Gastrocnemius medialis (tissue), 4 donors: ENCODE results near the gene COL11A2.

Experiments
- CTCF ChIP-seq, 5 experiments: fragments of 450-650 bp in 3 of 5; fragments of 200-600 bp in 2 of 5; sonication (generic) in 2 of 5; IDR thresholded peaks in 4 of 5; conservative IDR thresholded peaks in 1 of 5; 1 replicate in 4 of 5; 2 replicates in 1 of 5; pipeline ENCODE4 v1.5.1; 2016 to 2019; ENCODE audit warnings: antibody characterized with exemption in 5 of 5, mild to moderate bottlenecking in 3 of 5, moderate library complexity in 3 of 5
- POLR2A ChIP-seq, 2 donors: fragments of 450-650 bp; IDR thresholded peaks; one replicate each; pipeline ENCODE4 v1.6.1; 2017; ENCODE audit warnings: antibody characterized with exemption in 2 of 2, mild to moderate bottlenecking in 2 of 2, moderate library complexity in 2 of 2

DNA sequence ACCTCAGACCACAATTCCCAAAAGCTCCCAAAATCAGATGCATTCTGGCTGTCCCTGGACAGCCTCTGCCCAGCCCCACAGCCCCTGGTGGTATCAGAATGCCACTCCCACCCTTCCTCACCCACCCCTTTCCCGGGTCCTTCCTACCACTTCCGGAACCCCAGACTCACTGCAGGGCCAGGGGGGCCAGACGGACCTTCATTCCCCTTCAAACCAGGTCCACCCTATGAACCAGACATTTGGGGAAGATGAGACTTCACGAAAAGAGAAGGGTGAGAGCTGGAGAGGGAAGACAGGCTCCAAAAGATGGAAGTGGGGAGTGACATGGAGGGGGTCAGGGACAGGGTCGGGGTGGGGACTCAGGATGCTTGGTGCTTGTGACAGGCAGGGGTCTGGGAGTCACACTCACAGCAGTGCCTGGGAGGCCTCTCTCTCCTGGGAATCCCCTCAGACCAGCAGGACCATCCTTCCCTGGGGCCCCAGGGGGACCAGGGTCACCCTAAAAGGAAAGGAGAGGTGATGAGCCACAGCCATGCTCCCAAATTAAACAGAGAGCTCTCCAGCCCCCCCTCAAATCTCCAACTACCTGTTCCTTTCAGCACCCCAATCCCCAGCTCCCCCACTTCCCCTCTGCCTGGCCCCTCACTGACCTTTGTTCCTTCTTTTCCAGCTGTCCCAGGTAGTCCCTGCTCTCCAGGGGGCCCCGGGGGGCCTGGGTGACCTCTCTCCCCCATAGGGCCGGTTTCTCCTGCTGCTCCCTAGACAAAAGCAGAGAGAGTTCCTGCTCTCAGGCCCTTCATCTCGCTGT lies 20.2 kb downstream of the COL11A2 start:
- TF ChIP-seq CTCF (IDR thresholded peaks at IDR 0.05 in 4 of 5, conservative IDR thresholded peaks at IDR 0.05 in 1 of 5): no peak
- no peak for TF ChIP-seq POLR2A (IDR thresholded peaks at IDR 0.05)
